Measurements from ENCODE around the gene B4GALT3. TPM values are rescaled to one million over a fixed set of nuclear protein-coding genes. Genes with fewer than 3 reads are reported as not detected.

Gene B4GALT3
- total and polyA plus RNA-seq, 2 of the 4 experiments (the other 2 are of a cell fraction): 19.9 to 36.0 TPM

- Histone ChIP-seq H4K8ac (ENCODE audit: low read depth in 2 of 2, low read length in 2 of 2) (peak within 1 kb of the TSS; percentile 93 to 96), H4K20me1 (ENCODE audit: insufficient read depth, low read length) (peaks cover 10% of the 10 kb centered on the region), H3K9me3 (ENCODE audit: control insufficient read depth, insufficient read depth, low read length) (no peaks in the 10 kb centered on the region), H3K4ac (ENCODE audit: low read depth, low read length) (peak within 1 kb of the TSS; percentile 96), H4K5ac (ENCODE audit: low read depth, low read length) (peak within 1 kb of the TSS; percentile 87), H3K79me1 (ENCODE audit: low read depth in 1 of 2, low read length in 2 of 2) (peaks cover 14 to 37% of the 10 kb centered on the region in 2 experiments), H3K23ac (ENCODE audit: low read depth, low read length) (peak within 1 kb of the TSS; percentile 89), H2BK120ac (ENCODE audit: low read depth, low read length) (peak within 1 kb of the TSS; percentile 95), H3K14ac (replicated peaks; ENCODE audit: low read depth, low read length) (peak within 1 kb of the TSS; percentile 100), H3K18ac (ENCODE audit: low read depth, low read length) (peak within 1 kb of the TSS; percentile 67), H3K36me3 (ENCODE audit: control insufficient read depth, insufficient read depth, low read length) (peaks cover 9% of the 10 kb centered on the region; the same call in 1 of the 2 replicates), H3K9me1 (ENCODE audit: insufficient read depth, low read length) (peaks cover 19% of the 10 kb centered on the region), H2BK20ac (ENCODE audit: low read depth, low read length) (peak within 1 kb of the TSS; percentile 66), H3K4me2 (ENCODE audit: low read depth, low read length) (peak within 1 kb of the TSS; percentile 79), H3K4me1 (ENCODE audit: control insufficient read depth, insufficient read depth, low read length) (peaks cover 33% of the 10 kb centered on the region), H3K27me3 (ENCODE audit: control insufficient read depth, insufficient read depth, low read length) (no peaks in the 10 kb centered on the region), H4K91ac (ENCODE audit: insufficient read depth, low read depth, low read length) (peak within 1 kb of the TSS; percentile 98), H2AK9ac (replicated peaks; ENCODE audit: low read depth, low read length, poor library complexity) (peak within 1 kb of the TSS; percentile 94), H3K4me3 (ENCODE audit: insufficient read depth, low read depth, low read length) (peak within 1 kb of the TSS; percentile 76), H3K9ac (ENCODE audit: low read depth, low read length) (peak within 1 kb of the TSS; percentile 94), H2AK5ac (ENCODE audit: low read depth, low read length) (peak within 1 kb of the TSS; percentile 97), H3K56ac (ENCODE audit: extremely low read depth, insufficient read depth, low read length) (peak within 1 kb of the TSS; percentile 85), H2AFZ (replicated peaks; ENCODE audit: low read length, poor library complexity) (peak within 1 kb of the TSS; percentile 98), H2BK5ac (ENCODE audit: low read depth, low read length, poor library complexity, severe bottlenecking) (peak within 1 kb of the TSS; percentile 90), H2BK15ac (ENCODE audit: low read depth, low read length) (peak within 1 kb of the TSS; percentile 59; the same call in 2 of the 3 replicates), H3K27ac (ENCODE audit: insufficient read depth, low read length) (peak within 1 kb of the TSS; percentile 88)
- ChIA-PET POLR2A (ENCODE audit: unreplicated experiment) (interaction anchor here (0.5 to 0.9 kb wide), 3 partner anchors 24 to 109 kb away, joined by 3 to 4 read pairs (median 4); partner anchors contain the start of gene TOMM40L), CTCF (interaction anchor here (0.6 to 3.0 kb wide), 4 partner anchors 10 to 1190 kb away, joined by 3 to 19 read pairs (median 6); partner anchors contain the start of gene TOMM40L)
- no TSS peak for BruUV-seq (replicated peaks)
- in situ Hi-C loops (cut with MboI; ENCODE audit: low sequenced_read_pairs): no loop called here
- dilution Hi-C loops (cut with HindIII; ENCODE audit: low sequenced_read_pairs, unreplicated experiment): no loop called here
- ATAC-seq (ENCODE audit: low read depth) (peak; percentile 87), DNase-seq (peak; percentile 99)
- 0% methylated on average over 20 of the region's 53 CpGs; no CpG with 5 or more reads in 1 of the 2 experiments for WGBS, 2 experiments (ENCODE audit: extremely low coverage in 2 of 2, insufficient read length in 1 of 2)
- intact Hi-C loops (cut with micrococcal nuclease): no loop called here
- TF ChIP-seq RAD21 (IDR thresholded peaks at IDR 0.05; ENCODE audit: low read length) (no peak), MAZ (IDR thresholded peaks at IDR 0.05; ENCODE audit: borderline replicate concordance, low read depth, low read length) (no peak), RFX5 (IDR thresholded peaks at IDR 0.05; ENCODE audit: low read depth, low read length) (no peak), POLR2A (IDR thresholded peaks at IDR 0.05; ENCODE audit: low read depth, low read length) (peak; percentile 88), BHLHE40 (IDR thresholded peaks at IDR 0.05; ENCODE audit: low read depth, low read length) (no peak), RCOR1 (IDR thresholded peaks at IDR 0.05; ENCODE audit: insufficient replicate concordance, low read length) (no peak), MAFK (IDR thresholded peaks at IDR 0.05; ENCODE audit: low read depth, low read length) (no peak), NFE2L2 (IDR thresholded peaks at IDR 0.05; ENCODE audit: low read depth, low read length) (no peak), FOS (IDR thresholded peaks at IDR 0.05; ENCODE audit: low read depth, low read length) (no peak), CTCF (conservative IDR thresholded peaks at IDR 0.05; ENCODE audit: low read depth, low read length) (no peak; the same call in 1 of the 2 replicates), CEBPB (IDR thresholded peaks at IDR 0.05; ENCODE audit: low read depth, low read length) (no peak), USF2 (IDR thresholded peaks at IDR 0.05; ENCODE audit: low read depth, low read length) (no peak; the same call in 1 of the 2 replicates), CHD1 (IDR thresholded peaks at IDR 0.05; ENCODE audit: low read depth, low read length) (peak; percentile 72; the same call in 1 of the 2 replicates)
Observed at GRCh38 chr1:161201836-161202712, 24.8 kb upstream of the B4GALT3 start, which contains the start of gene NDUFS2. TSS of gene NDUFS2 (plus strand) at chr1:161202367. CDS start at chr1:161202386, 19 bp downstream.

Data from IMR-90 (cell line).